Measurements from ENCODE around the gene WFDC6. TPM values are rescaled to one million over a fixed set of nuclear protein-coding genes. Genes with fewer than 3 reads are reported as not detected.
"Not testable (repeated sequence)": the region's sequence is repeated elsewhere in the genome, so short reads cannot be mapped to it uniquely, and the experiment has no call there.

WFDC6 gene
- polyA plus RNA-seq, 1 experiment = not detected

DNA sequence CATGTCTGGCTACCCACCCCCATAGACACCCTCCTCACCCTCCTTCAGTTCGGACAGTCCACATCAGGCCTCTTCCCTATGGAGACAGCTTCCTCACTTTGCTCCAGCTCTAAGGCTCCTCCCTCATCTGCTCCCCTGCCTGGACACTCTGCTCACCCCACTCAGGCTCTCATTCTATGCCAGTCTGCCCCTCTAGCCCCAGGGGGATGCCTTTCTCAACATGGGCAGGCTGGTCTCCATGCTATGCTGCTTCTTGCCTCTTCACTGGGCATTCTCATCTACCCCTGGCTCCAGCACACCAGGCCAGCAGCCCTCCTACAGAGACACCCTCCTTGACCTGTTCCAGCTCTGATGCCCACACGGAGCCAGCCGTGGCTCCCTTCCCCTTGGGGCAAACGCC is 39.9 kb upstream of the WFDC6 start, which contains the start of gene WFDC8:
Gene WFDC8, minus strand, starts transcription at position 101 of the 400 bp plus-strand sequence. Its CDS starts 37 bp downstream, at position 64.
- Histone ChIP-seq H3K4me3 (ENCODE audit: low read depth, low read length) (no peak within 1 kb of the TSS), H3K27me3 (ENCODE audit: control insufficient read depth, insufficient read depth, low read length) (peaks cover 2% of the 10 kb centered on the region), H3K27ac (ENCODE audit: low read depth, low read length) (no peak within 1 kb of the TSS), H3K9me3 (ENCODE audit: control insufficient read depth, insufficient read depth, low read length) (no peaks in the 10 kb centered on the region)
- ChIA-PET CTCF (no interaction called here), POLR2A (no interaction called here)
- no peak for DNase-seq (ENCODE audit: low read depth, low spot score)
- TF ChIP-seq, protein P1, sequence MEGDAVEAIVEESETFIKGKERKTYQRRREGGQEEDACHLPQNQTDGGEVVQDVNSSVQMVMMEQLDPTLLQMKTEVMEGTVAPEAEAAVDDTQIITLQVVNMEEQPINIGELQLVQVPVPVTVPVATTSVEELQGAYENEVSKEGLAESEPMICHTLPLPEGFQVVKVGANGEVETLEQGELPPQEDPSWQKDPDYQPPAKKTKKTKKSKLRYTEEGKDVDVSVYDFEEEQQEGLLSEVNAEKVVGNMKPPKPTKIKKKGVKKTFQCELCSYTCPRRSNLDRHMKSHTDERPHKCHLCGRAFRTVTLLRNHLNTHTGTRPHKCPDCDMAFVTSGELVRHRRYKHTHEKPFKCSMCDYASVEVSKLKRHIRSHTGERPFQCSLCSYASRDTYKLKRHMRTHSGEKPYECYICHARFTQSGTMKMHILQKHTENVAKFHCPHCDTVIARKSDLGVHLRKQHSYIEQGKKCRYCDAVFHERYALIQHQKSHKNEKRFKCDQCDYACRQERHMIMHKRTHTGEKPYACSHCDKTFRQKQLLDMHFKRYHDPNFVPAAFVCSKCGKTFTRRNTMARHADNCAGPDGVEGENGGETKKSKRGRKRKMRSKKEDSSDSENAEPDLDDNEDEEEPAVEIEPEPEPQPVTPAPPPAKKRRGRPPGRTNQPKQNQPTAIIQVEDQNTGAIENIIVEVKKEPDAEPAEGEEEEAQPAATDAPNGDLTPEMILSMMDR (IDR thresholded peaks at IDR 0.05; ENCODE audit: low read depth, low read length) = no peak

DNA sequence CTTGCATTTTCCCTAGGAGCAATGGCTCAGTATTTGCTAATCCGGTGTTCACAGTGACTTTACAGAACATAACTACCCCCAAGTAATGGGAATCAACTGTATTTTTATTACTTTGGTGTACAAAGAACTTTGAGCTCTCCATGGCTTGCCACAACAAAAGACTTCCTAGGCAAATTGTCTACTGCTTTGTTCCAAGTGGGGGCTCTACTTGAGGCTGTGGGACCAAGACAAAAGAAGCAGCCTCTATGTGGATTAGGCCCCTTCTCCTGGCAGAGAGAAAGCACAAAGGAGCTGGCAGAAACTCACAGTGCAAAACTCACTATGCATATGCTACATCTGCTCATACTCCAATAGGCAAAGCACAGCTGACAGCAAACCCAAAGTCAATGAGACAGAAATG is 38.9 kb upstream of the WFDC6 start:
- Histone ChIP-seq H3K27ac (ENCODE audit: low read depth, low read length) (no peak overlapping the region), H3K9me3 (ENCODE audit: control insufficient read depth, insufficient read depth, low read length) (no peaks in the 10 kb centered on the region), H3K27me3 (ENCODE audit: control insufficient read depth, insufficient read depth, low read length) (peaks cover 2% of the 10 kb centered on the region), H3K4me3 (ENCODE audit: low read depth, low read length) (no peak overlapping the region)
- POLR2A ChIA-PET = no interaction called here
- DNase-seq (ENCODE audit: low read depth, low spot score) = no peak
- TF ChIP-seq, protein P1 (IDR thresholded peaks at IDR 0.05; ENCODE audit: low read depth, low read length) = no peak
- CTCF ChIA-PET = interaction anchor here (0.5 kb wide), 1 partner anchor 208 kb away, joined by 6 read pairs; no protein-coding TSS in a partner anchor

DNA sequence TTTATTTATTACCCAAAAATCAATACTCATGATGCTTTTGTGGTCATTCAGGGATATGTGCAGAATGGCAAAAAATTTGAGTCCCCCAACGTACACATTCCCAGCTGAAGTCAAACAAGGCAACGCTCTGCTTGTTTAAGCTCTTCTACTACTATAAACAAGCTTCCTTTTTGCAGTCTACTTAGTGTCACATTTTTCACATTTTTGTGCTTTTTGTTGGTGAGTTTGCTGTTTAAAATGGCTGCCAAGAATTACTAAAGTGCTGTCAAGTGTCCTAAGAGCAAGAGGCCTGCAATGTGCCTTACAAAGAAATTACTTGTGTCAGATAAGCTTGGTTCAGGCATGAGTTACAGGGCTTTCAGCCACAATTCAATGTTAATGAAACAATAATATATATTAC is 37.7 kb upstream of the WFDC6 start:
- H3K9me3 ChIP-seq (ENCODE audit: control insufficient read depth, insufficient read depth, low read length) = no peaks in the 10 kb centered on the region
- H3K27me3 ChIP-seq (ENCODE audit: control insufficient read depth, insufficient read depth, low read length) = peaks cover 2% of the 10 kb centered on the region
- DNase-seq (ENCODE audit: low read depth, low spot score) = no peak
- H3K4me3 ChIP-seq (ENCODE audit: low read depth, low read length) = no peak overlapping the region
- ChIA-PET POLR2A (no interaction called here), CTCF (interaction anchor here (0.6 kb wide), 1 partner anchor 257 kb away, joined by 5 read pairs; no protein-coding TSS in a partner anchor)
- TF ChIP-seq, protein P1 (IDR thresholded peaks at IDR 0.05; ENCODE audit: low read depth, low read length) = no peak
- no peak overlapping the region for H3K27ac ChIP-seq (ENCODE audit: low read depth, low read length)

DNA sequence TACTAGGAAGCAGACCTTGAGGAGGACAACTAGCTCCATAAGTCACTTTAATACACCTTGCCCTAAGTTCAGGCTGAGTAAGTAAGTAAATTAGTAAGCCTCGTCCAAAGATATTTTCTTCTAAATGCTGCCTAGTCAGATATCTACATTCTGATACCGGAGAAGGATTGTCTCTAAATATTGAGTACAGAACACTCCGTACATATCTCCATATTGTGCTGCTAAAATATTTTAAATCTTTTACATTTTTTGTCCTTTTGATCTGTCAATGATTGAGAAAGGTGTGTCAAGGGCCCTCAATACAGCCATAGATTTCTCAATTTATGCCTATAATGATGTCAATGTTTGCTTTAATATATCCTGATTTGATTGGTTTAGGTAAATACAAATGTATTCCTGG is 36.6 kb upstream of the WFDC6 start:
- no peak for DNase-seq (ENCODE audit: low read depth, low spot score)

DNA sequence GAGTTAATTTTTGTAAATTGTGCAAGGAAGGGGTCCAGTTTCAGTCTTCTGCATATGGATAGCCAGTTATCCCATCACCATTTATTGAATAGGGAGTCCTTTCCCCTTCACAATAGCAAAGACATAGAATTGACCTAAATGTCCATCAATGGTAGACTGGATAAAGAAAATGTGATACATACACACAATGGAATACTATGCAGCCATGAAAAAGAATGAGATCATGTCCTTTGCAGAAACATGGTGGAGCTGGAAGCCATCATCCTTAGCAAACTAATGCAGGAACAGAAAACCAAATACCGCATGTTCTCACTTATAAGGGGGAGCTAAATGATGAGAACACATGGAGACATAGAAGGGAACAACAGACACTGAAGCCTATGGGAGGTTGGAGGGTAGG is 30.4 kb upstream of the WFDC6 start:
- H3K4me3 ChIP-seq (ENCODE audit: low read depth, low read length); H3K27me3 ChIP-seq (ENCODE audit: control insufficient read depth, insufficient read depth, low read length); POLR2A ChIA-PET; H3K27ac ChIP-seq (ENCODE audit: low read depth, low read length); CTCF ChIA-PET; DNase-seq (ENCODE audit: low read depth, low spot score); H3K9me3 ChIP-seq (ENCODE audit: control insufficient read depth, insufficient read depth, low read length): not testable (repeated sequence)

More for the DNA sequence above, 36.6 kb upstream of the WFDC6 start:
- CTCF ChIA-PET = no interaction called here
- TF ChIP-seq, protein P1 (IDR thresholded peaks at IDR 0.05; ENCODE audit: low read depth, low read length) = no peak
- Histone ChIP-seq H3K27me3 (ENCODE audit: control insufficient read depth, insufficient read depth, low read length) (no peaks in the 10 kb centered on the region), H3K27ac (ENCODE audit: low read depth, low read length) (no peak overlapping the region), H3K9me3 (ENCODE audit: control insufficient read depth, insufficient read depth, low read length) (no peaks in the 10 kb centered on the region), H3K4me3 (ENCODE audit: low read depth, low read length) (no peak overlapping the region)
- POLR2A ChIA-PET = no interaction called here

Data from AG04450 (cell line).